ENCODE results near the gene CST3.
A peak's percentile ranks its signal among the peaks of the same experiment; 100 is the strongest.
"Not testable (repeated sequence)": the region's sequence is repeated elsewhere in the genome, so short reads cannot be mapped to it uniquely, and the experiment has no call there.

CST3 gene

DNA sequence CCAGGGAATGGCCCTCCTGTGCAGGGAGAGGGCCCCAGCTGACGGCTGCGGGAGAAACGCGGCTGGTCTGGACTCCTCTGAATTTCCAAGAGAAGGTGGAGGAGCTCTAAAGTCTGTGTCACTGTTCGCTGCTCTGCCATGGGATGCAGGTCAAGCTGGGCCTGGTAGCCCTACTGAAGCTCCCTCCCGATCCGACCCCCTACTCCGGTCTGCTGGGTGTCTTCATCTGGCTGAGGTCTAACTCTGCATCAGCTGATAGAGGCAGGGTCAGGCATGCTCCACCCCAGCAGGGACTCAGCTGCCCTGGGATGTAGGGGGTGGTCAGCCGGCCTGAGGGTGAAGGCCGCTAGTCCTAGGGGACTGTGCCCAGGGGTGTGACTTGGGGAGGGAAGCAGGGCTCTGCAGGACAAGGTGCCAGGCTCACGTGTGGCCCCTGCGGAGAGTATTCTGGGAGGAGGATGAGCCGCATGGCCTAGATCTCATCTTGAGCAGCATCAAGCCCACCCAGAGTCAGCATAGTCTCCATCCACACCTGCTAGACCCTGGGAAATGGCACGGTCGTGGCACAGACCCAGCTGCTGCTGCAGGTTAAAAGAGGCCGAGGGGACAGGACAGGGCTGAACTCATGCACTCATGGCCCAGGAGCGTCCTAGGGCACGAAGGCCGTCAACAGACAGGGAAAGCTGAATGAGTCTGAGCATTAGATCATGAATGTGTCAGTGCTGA lies 1.4 kb downstream of the CST3 start:
- CTCF ChIA-PET: no interaction called here
- POLR2A ChIA-PET: interaction anchor here (0.8 to 1.7 kb wide), 6 partner anchors 12 to 278 kb away, joined by 3 to 9 read pairs (median 4); no protein-coding TSS in a partner anchor

DNA sequence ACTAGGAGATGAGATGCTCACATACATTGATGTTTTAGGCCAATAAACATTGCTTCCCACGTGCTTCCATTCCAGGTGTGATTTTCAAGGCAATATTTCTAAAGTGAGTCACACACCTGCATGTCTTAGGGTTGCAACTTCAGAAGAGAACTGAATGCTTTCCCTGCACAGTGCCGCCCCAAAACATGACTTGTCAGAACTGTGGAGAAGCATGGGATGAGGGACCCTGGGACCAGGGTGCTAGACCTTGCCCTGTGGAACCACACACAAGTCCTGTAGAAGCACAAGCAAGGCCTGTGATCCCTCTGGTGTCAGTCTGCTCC lies 2.0 kb downstream of the CST3 start:
- H3K27ac ChIP-seq (ENCODE audit: extremely low read depth, low read depth, low read length); H3K9me3 ChIP-seq (ENCODE audit: control insufficient read depth, insufficient read depth, low read depth, low read length); POLR2A ChIA-PET; H3K4me1 ChIP-seq (ENCODE audit: control insufficient read depth, insufficient read depth, low read length); H3K4me3 ChIP-seq (ENCODE audit: low read depth, low read length); CTCF ChIA-PET: not testable (repeated sequence)
- peaks cover 0 to 37% of the 10 kb centered on the region in 2 experiments; a peak in 1 of 3 replicates for H3K36me3 ChIP-seq (ENCODE audit: control insufficient read depth in 2 of 2, insufficient read depth in 1 of 2, low read length in 2 of 2)

More for the DNA sequence above, 1.4 kb downstream of the CST3 start:
- H3K4me3 ChIP-seq (ENCODE audit: low read depth, low read length): peak overlapping the region; percentile 76
- no peak overlapping the region for H3K27ac ChIP-seq (ENCODE audit: extremely low read depth, low read depth, low read length)
- peaks cover 0 to 37% of the 10 kb centered on the region in 2 experiments; a peak in 1 of 3 replicates for H3K36me3 ChIP-seq (ENCODE audit: control insufficient read depth in 2 of 2, insufficient read depth in 1 of 2, low read length in 2 of 2)
- no peaks in the 10 kb centered on the region for H3K9me3 ChIP-seq (ENCODE audit: control insufficient read depth, insufficient read depth, low read depth, low read length)
- H3K4me1 ChIP-seq (ENCODE audit: control insufficient read depth, insufficient read depth, low read length): peaks cover 2% of the 10 kb centered on the region; the same call in 1 of the 2 replicates
- TF ChIP-seq ZNF239 (tag by site-specific recombination; IDR thresholded peaks at IDR 0.05) (no peak), ZBTB21 (tag by site-specific recombination; IDR thresholded peaks at IDR 0.05) (no peak), ZNF658 (tag by site-specific recombination; IDR thresholded peaks at IDR 0.05) (no peak), ZNF169 (tag by site-specific recombination; IDR thresholded peaks at IDR 0.05) (no peak), SETDB1 (IDR thresholded peaks at IDR 0.05; ENCODE audit: insufficient read length, low read length) (no peak), ZNF223 (tag by site-specific recombination; IDR thresholded peaks at IDR 0.05) (no peak)
- TF ChIP-seq, protein P1, sequence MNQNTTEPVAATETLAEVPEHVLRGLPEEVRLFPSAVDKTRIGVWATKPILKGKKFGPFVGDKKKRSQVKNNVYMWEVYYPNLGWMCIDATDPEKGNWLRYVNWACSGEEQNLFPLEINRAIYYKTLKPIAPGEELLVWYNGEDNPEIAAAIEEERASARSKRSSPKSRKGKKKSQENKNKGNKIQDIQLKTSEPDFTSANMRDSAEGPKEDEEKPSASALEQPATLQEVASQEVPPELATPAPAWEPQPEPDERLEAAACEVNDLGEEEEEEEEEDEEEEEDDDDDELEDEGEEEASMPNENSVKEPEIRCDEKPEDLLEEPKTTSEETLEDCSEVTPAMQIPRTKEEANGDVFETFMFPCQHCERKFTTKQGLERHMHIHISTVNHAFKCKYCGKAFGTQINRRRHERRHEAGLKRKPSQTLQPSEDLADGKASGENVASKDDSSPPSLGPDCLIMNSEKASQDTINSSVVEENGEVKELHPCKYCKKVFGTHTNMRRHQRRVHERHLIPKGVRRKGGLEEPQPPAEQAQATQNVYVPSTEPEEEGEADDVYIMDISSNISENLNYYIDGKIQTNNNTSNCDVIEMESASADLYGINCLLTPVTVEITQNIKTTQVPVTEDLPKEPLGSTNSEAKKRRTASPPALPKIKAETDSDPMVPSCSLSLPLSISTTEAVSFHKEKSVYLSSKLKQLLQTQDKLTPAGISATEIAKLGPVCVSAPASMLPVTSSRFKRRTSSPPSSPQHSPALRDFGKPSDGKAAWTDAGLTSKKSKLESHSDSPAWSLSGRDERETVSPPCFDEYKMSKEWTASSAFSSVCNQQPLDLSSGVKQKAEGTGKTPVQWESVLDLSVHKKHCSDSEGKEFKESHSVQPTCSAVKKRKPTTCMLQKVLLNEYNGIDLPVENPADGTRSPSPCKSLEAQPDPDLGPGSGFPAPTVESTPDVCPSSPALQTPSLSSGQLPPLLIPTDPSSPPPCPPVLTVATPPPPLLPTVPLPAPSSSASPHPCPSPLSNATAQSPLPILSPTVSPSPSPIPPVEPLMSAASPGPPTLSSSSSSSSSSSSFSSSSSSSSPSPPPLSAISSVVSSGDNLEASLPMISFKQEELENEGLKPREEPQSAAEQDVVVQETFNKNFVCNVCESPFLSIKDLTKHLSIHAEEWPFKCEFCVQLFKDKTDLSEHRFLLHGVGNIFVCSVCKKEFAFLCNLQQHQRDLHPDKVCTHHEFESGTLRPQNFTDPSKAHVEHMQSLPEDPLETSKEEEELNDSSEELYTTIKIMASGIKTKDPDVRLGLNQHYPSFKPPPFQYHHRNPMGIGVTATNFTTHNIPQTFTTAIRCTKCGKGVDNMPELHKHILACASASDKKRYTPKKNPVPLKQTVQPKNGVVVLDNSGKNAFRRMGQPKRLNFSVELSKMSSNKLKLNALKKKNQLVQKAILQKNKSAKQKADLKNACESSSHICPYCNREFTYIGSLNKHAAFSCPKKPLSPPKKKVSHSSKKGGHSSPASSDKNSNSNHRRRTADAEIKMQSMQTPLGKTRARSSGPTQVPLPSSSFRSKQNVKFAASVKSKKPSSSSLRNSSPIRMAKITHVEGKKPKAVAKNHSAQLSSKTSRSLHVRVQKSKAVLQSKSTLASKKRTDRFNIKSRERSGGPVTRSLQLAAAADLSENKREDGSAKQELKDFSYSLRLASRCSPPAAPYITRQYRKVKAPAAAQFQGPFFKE (tag by site-specific recombination; IDR thresholded peaks at IDR 0.05; ENCODE audit: borderline replicate concordance): no peak

DNA sequence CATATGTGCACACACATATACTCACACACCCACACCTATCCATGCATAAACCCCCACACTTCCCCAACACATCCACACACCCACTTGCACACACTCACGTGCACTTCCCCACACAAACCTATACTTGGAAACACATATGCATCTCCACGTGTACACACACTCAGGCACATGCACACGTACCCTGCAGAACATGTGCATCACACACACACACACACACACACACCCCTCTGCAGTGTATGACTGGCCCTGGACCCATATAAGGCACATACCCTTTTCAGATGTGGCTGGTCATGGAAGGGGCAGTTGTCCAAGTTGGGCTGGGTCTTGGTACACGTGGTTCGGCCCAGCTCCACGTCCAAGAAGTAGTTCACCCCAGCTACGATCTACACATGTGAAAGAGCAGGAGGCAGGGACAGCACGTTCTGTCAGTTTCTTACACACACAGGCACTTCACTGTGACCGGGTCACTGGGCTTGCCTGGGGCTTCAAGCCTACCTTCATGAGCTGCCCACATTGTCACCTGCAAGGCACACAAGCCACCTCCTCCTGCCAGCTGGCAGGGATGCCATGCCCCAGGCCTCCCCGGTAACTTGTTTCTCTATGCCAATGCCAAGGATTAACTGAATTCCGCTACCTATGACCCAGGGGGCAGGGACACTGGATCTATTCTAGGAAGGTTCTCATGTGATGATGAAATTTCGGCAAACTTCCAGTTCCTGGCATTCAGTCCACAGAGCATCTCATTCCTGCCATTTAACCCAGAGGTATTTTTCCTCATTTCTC lies 2.6 kb downstream of the CST3 start:
- Histone ChIP-seq H3K4me3 (ENCODE audit: low read depth, low read length) (no peak overlapping the region), H3K36me3 (ENCODE audit: control insufficient read depth in 2 of 2, insufficient read depth in 1 of 2, low read length in 2 of 2) (peaks cover 0 to 37% of the 10 kb centered on the region in 2 experiments; a peak in 1 of 3 replicates), H3K27ac (ENCODE audit: extremely low read depth, low read depth, low read length) (no peak overlapping the region), H3K9me3 (ENCODE audit: control insufficient read depth, insufficient read depth, low read depth, low read length) (no peaks in the 10 kb centered on the region), H3K4me1 (ENCODE audit: control insufficient read depth, insufficient read depth, low read length) (peaks cover 2% of the 10 kb centered on the region; the same call in 1 of the 2 replicates)
- ChIA-PET POLR2A (no interaction called here), CTCF (interaction anchor here (0.5 kb wide), 1 partner anchor 1387 kb away, joined by 3 read pairs; no protein-coding TSS in a partner anchor)
- TF ChIP-seq, protein P2, sequence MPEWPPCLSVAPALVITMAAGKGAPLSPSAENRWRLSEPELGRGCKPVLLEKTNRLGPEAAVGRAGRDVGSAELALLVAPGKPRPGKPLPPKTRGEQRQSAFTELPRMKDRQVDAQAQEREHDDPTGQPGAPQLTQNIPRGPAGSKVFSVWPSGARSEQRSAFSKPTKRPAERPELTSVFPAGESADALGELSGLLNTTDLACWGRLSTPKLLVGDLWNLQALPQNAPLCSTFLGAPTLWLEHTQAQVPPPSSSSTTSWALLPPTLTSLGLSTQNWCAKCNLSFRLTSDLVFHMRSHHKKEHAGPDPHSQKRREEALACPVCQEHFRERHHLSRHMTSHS (tag by site-specific recombination; IDR thresholded peaks at IDR 0.05): no peak
- TF ChIP-seq EGR2 (tag by site-specific recombination; IDR thresholded peaks at IDR 0.05; ENCODE audit: low read depth): peak; percentile 74
- TF ChIP-seq ZNF23 (tag by site-specific recombination; IDR thresholded peaks at IDR 0.05; ENCODE audit: borderline replicate concordance): no peak
- peak; percentile 75 for TF ChIP-seq ZFHX2 (tag by site-specific recombination; conservative IDR thresholded peaks at IDR 0.05)
- TF ChIP-seq, protein P3, sequence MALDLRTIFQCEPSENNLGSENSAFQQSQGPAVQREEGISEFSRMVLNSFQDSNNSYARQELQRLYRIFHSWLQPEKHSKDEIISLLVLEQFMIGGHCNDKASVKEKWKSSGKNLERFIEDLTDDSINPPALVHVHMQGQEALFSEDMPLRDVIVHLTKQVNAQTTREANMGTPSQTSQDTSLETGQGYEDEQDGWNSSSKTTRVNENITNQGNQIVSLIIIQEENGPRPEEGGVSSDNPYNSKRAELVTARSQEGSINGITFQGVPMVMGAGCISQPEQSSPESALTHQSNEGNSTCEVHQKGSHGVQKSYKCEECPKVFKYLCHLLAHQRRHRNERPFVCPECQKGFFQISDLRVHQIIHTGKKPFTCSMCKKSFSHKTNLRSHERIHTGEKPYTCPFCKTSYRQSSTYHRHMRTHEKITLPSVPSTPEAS (tag by site-specific recombination; IDR thresholded peaks at IDR 0.05): 0 out of 2 replicates have a peak, but pooled peaks have one; percentile 14
- TF ChIP-seq TCF7L2 (IDR thresholded peaks at IDR 0.05; ENCODE audit: borderline replicate concordance, low read depth, low read length): no peak
- TF ChIP-seq ZNF600 (tag by site-specific recombination; IDR thresholded peaks at IDR 0.05): no peak
